ENCODE data around the gene CRISP3.

DNA sequence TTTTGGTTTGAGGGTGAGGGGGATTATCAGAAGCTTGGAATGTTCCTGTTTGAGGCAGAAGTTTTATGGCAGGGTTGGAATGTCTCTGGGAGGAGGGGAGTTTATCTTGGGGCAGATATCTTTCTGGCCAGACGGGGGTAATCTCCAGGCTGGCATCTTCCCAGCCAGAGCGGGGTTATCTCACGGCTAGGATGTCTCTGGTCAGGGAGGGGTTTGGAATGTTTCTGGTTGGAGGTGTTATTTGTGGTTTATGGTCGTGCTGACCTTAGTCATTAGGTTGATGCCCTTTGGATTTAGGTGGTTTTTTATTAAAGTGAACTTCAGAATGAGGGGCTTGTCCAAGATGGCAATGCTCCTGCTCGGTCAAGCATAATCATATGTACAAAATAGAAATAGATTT is 28.1 kb upstream of the CRISP3 start:
- peak; percentile 83 for TF ChIP-seq KDM1A (IDR thresholded peaks at IDR 0.05)
- no peak for TF ChIP-seq HDAC6 (IDR thresholded peaks at IDR 0.05; ENCODE audit: low read depth, low read length)
- TF ChIP-seq CBX5 (IDR thresholded peaks at IDR 0.05; ENCODE audit: borderline replicate concordance, low read depth): no peak
- no peak for TF ChIP-seq BACH1 (tag; IDR thresholded peaks at IDR 0.05)
- TF ChIP-seq PHF21A (IDR thresholded peaks at IDR 0.05; ENCODE audit: borderline replicate concordance, low read depth): no peak

All from K562 (cell line).